Kidney epithelial cell (primary cell): Measurements from ENCODE around the gene EVL. TPM values are rescaled to one million over a fixed set of nuclear protein-coding genes. Genes with fewer than 3 reads are reported as not detected.

Experiments
- DNase-seq: peaks from one replicate; pipeline ENCODE4 v3.0.0-alpha.2; 2010; ENCODE audit warnings: low read depth
- H3K27me3 ChIP-seq: 2 replicates; pipeline ENCODE4 v1.6.0; 2011; ENCODE audit warnings: low read length; ENCODE audit not compliant: control insufficient read depth, insufficient read depth
- H3K36me3 ChIP-seq: 2 replicates; pipeline ENCODE4 v1.5.1; 2011; ENCODE audit warnings: low read length; ENCODE audit not compliant: control insufficient read depth, insufficient read depth
- H3K4me3 ChIP-seq: 2 replicates; pipeline ENCODE4 v1.5.1; 2011; ENCODE audit warnings: low read depth, mild to moderate bottlenecking, control low read depth, low read length
- total RNA-seq: library from RNA; depleted of rRNA; stranded (reverse); fragments of >200 nt; gene quantifications from 2 replicates; pipeline ENCODE4 v1.2.3, GENCODE V29; 2015
- TF ChIP-seq, protein P1 (sequence below): IDR thresholded peaks from 2 replicates; pipeline ENCODE4 v1.5.1; 2011; ENCODE audit warnings: mild to moderate bottlenecking, moderate library complexity, low read length, control low read depth, inconsistent platforms; ENCODE audit not compliant: insufficient read depth, poor library complexity, severe bottlenecking

Gene EVL
- total RNA-seq, 1 donor from 2014 or later = 42.4 TPM

DNA sequence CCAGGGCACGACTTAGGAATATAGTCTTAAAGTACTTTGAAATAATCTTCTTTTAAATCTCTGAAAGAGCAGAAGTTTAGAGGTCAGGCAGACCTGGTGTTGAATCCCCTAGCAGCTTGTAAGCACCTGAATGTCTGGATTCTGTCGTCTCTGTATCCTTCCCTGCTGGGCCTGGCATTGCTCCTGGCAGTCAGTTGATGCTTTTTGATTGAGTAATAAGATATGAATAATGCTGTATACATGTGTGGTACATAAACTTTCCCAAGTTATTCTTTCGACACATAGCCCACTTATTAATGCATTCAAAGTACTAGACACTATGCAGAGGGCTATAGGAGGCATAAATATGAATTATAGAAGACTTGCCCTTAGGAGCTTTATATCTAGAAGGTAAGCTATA, 31.4 kb downstream of the EVL start:
- no peaks in the 10 kb centered on the region for H3K27me3 ChIP-seq
- TF ChIP-seq, protein P1, sequence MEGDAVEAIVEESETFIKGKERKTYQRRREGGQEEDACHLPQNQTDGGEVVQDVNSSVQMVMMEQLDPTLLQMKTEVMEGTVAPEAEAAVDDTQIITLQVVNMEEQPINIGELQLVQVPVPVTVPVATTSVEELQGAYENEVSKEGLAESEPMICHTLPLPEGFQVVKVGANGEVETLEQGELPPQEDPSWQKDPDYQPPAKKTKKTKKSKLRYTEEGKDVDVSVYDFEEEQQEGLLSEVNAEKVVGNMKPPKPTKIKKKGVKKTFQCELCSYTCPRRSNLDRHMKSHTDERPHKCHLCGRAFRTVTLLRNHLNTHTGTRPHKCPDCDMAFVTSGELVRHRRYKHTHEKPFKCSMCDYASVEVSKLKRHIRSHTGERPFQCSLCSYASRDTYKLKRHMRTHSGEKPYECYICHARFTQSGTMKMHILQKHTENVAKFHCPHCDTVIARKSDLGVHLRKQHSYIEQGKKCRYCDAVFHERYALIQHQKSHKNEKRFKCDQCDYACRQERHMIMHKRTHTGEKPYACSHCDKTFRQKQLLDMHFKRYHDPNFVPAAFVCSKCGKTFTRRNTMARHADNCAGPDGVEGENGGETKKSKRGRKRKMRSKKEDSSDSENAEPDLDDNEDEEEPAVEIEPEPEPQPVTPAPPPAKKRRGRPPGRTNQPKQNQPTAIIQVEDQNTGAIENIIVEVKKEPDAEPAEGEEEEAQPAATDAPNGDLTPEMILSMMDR = no peak
- DNase-seq = no peak
- no peaks in the 10 kb centered on the region for H3K36me3 ChIP-seq
- H3K4me3 ChIP-seq = no peak overlapping the region

DNA sequence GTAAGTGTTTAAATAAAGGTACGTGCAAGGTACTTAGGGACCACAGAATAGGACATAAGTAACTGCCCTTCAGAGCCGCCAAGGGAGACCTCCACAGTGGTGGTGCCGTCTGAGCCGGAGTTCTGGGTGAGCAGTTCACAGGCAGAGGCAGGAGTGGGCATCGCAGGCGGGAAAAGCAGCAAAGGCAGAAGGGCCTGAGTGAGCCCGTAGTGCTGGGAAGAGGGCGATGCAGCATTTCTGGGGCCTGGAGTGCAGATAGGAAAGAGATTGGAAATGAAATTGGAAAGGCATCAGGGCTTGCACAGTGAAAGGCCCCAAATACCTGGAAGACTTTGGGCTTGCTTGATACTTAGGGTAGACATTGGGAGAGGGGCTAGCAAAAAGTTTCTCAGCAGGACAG, 32.9 kb downstream of the EVL start:
- no peak for DNase-seq
- TF ChIP-seq, protein P1 = no peak
- no peak overlapping the region for H3K4me3 ChIP-seq

DNA sequence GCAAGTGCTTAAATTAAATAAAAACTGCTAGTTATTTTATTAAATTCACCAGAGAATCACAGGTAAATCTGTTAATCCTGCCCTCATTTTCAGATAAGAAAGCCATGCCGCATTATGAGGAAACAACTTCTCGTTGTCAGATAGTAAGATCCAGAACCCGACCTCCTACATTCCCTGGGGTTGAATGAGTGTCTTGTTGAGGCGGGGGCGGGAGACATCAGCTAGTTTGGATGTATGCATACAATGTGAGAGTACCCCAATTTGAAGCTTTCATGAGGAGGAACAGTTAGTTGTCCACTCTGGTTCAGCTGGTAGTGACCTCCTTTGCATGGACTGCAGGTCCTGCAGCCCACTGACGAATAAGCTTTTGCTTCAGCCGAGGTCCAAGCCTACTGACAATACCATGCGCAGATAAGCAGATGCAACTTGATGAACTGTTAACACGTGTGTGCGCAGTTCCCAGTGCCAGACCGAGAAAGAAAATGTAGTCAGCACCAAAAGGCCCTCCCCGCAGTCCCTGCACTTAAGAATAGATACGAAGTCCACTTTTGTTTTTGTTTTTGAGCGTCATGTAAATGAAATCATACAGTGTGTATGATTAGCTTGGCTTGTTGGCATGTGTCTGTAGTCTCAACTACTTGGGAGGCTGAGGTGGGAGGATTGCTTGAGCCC, 34.9 kb downstream of the EVL start:
- DNase-seq = no peak
- H3K36me3 ChIP-seq = no peaks in the 10 kb centered on the region
- no peak overlapping the region for H3K4me3 ChIP-seq
- H3K27me3 ChIP-seq = no peaks in the 10 kb centered on the region
- TF ChIP-seq, protein P1 = no peak

More for the DNA sequence above, 32.9 kb downstream of the EVL start:
- H3K36me3 ChIP-seq = no peaks in the 10 kb centered on the region
- no peaks in the 10 kb centered on the region for H3K27me3 ChIP-seq

DNA sequence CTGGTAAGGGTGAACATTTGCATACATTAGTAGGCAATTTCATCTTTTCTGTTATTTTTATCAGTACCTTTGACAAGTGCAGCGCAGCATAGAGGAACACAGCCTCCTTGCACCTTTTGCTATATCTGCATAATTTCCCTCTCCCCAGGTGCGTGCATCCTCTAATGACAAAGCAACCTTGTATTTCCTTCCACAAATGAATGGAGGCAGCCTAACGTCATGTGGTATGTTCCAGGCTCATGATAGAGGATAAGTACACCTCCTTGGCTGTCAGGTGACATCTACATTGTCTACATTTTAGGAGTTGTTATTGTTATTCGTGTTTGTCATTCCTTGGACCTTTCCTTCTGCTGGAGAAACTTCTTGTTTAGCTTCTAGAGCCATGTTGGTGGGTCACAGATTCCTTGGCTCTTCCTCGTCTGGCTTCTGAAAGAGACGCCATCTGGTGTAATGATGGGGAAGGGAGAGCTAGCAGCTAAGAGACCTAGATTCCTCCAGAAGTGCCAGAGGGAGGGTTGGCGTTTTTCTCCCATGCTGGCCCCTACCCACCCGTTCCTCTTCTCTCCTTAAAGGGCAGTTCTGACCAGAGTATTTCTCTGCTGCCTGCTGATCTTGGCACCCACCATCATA, 37.0 kb downstream of the EVL start:
- no peaks in the 10 kb centered on the region for H3K27me3 ChIP-seq
- H3K4me3 ChIP-seq = no peak overlapping the region
- no peak for DNase-seq
- TF ChIP-seq, protein P1 = no peak
- H3K36me3 ChIP-seq = no peaks in the 10 kb centered on the region

DNA sequence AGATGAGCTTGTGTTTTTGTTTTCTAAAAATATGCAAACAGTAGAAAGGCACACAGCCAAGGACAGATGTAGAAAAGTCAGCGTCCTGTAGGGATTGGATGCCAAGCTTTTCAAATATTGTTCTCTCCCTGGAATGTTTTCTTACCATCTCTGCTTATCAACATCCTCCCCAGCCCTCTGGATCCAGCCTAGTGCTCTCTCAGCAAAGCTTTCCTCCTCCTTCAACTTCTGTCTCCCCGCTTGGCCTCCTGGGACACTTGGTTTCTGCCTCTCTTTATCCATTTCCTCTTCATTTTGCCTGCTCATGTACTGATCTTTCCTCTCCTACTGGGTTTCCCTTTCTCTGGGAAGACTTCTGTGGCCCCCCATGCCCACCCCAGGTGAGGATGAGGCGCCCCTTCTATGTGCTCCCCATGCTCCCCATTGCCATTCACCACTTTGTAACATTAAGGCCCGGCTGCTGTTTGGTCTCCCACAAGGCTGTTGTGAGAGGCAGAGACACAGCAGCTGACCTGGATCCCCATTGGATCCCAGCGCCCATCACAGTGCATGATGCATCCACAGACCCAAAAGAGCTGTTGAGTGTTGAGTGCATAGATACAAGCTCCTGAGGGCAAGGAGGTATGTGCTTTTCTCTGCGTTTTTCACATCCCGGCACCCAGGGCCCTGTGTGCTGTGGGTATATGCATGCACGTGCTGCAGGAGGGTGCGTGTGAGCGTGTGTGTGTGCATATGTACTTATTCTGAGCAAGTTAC, 38.2 kb downstream of the EVL start:
- Histone ChIP-seq H3K4me3 (no peak overlapping the region), H3K27me3 (no peaks in the 10 kb centered on the region), H3K36me3 (no peaks in the 10 kb centered on the region)
- DNase-seq = no peak
- TF ChIP-seq, protein P1 = no peak
